Amygdala (tissue), 56 donors: ENCODE measurements around the gene CFAP74.
A peak's percentile ranks its signal among the peaks of the same experiment; 100 is the strongest.

ENCODE experiments used
- DNase-seq, 56 donors: peaks; one replicate each; lab custom pipeline; 2025; lab: John Stamatoyannopoulos, UW

CFAP74 gene

DNA sequence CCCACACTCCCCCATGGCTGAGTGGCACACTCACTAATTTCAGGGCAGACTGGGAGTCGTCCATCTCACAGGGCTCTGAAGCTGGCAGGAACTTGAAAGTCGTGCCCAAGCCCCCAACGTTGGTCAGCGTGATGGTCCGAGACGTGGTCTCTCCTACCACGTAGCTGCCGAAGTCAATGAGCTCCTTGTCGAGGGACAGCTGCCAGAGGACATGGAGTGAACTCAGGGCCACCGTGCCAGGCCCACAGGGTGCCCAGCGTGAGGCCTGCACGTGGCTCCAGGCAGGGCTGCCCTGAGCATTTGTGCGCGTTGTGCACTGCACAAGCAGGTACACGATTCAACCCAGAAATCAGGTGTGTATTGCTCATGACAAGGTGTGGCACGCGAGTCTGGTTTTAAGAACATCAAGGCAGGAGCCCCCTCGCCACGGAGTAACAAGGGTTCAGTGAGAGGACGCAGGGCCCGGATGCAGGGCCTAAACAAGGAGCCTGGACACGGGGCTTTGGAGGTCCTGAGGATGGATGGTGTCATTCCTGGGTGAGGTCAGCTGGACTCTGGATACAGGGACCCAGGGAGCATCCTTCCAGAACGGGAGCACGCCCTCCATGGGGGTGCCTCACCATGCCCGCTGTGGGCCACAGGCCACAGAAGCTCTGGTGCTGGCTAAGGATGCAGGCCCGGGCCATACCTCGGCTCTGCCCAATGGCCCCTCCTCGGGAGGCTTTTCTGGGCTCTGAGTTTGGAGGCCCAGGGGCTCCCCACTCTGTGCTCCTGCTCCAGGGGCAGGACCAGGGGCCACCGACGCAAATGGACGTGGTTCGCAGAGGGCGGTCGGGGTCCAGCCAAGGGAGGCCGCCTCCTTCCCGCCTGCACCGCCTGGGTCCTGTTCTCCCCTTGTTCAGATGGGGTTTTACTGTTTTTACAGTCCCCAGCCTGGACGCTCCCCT is 46.7 kb downstream of the CFAP74 start:
- no peak for DNase-seq

DNA sequence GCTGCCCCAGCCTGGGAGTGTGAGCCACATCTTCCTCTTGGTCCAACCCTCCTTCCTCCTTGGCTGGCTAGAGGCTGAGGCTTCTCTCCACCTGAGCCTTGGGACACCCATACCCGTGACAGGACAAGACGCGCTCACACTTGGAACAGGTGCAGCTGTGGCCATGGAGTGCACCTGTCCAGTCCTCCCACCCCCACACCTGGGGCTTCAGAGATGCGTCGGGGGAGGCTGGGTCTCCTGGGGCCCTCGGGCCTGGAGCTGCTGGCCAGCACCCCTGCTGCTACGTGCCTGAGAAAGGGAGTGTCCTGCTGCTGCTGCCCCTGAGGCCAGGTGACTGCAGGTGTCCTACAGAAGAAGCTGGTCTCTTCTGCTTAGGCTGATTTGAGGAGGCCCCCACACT is 47.5 kb downstream of the CFAP74 start:
- no peak for DNase-seq

DNA sequence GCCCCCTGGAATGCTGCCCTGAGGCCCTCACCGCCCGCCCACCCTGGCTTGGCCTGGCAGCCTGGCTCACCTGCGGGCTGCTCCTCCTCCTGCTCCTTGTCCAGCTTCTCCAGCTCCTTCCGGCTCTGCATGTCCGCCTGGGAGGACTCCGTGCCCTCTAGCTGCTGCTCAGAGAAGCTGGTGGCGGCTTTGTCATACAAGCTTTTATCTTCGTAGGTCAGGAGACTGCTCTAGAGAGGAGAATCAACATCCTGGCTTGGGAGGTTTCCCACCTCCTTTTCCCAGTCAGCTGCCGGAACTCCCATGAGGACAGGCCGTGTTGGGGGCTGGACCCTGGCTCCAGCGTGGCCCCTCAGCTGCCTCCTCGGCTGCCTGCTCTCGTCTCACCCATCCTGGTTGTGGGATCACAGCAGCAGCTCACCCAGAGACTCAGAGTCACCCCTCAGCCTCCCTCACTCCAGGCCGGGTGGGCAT is 47.9 kb downstream of the CFAP74 start:
- DNase-seq = no peak

DNA sequence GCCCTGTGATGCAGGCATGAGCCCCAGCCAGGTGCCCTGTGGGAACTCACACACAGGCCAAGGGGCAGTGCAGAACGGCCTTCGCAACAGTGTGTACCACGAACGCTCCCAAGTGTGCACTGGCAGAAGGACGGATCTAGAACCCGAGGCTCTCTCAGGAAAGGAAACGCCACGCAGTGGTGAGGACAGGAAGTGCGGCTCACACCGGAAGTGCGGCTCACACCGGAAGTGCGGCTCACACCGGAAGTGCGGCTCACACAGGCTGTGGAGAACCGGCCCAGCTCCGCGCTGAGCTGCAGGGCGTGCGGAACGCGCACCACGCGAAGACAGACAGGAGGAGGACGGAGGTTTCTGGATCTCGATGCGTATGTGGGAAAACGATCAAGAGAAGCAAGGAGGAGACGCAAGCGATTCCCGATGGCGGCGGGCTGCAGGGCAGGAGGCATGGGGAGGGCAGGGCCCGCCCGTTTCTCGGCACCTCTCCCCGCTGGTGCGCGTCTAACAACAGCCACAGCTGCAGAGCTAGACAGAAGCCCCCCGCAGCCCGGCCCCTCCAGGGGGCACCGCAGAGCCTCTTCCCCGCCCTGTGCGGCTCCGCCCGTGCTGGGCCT is 48.6 kb downstream of the CFAP74 start:
- no peak for DNase-seq

DNA sequence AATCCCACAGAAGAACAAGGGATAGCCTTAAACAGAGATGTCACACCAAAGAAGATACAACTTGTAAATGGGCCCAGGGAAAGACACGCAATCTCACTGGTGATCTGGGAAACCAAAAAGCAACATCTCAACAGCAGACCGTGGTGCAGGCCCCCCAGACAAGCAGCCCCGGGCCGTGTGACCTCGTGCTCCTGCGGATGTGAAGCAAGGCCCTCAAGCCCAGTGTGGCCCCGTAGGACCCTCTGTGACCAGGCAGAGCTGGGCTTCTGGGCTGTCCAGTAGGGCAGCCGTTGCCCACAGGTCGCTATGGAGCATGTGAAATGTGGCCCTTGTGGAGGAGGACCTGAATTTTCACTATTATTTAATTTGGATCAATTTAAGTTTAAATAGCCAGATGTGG is 49.6 kb downstream of the CFAP74 start:
- no peak for DNase-seq

DNA sequence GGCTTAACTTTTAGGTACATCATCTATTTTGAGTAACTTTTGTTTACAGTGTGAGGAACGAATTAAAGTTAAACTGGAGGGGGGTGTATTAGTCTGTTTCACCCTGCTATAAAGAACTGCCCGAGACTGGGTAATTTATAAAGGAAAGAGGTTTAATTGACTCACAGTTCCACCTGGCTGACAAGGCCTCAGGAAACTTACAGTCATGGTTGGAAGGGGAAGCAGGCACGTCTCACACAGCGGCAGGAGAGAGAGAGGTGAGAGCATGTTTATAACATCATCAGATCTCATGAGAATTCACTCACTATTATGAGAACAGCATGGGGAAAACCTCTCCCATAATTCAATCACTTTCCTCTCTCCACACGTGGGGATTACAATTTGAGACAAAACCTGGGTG is 52.6 kb downstream of the CFAP74 start:
- no peak for DNase-seq

DNA sequence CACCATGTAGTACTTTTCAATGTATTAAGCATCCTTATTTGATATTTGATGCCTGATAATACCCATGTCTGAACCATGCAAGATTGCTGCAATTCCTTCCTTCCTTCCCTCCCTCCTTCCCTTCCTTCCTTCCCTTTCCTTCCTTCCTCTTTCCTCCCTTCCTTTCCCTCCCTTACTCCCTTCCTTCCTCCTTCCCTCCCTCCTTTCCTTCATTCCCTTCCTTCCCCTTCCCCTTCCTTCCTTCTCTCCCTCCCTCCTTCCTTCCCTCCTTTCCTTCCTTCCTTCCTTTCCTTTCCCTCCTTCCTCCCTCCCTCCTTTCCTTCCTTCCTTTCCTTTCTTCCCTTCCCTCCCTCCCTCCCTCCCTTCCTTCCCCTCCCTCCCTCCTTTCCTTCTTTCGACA is 54.8 kb downstream of the CFAP74 start:
- DNase-seq = no peak

DNA sequence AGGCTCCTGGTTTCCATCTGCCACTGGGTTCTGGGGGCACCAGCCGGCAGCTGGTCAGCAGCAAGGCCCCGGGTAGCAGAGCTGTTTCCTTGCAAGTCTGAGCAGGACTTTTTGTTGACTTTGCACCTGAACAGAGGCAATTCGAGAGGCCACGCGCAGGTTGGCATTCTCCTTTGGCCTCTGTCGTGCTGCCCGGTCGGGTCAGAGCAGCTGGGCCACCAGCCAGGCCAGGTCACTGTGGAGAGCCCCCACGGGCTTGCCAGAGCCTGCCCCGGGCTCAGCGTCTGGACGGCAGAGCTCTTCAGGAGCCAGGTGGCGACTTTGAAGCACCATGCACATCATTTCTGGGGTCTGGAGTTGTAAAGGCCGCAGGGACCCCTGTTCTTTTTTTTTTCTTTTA is 56.1 kb downstream of the CFAP74 start:
- no peak for DNase-seq

DNA sequence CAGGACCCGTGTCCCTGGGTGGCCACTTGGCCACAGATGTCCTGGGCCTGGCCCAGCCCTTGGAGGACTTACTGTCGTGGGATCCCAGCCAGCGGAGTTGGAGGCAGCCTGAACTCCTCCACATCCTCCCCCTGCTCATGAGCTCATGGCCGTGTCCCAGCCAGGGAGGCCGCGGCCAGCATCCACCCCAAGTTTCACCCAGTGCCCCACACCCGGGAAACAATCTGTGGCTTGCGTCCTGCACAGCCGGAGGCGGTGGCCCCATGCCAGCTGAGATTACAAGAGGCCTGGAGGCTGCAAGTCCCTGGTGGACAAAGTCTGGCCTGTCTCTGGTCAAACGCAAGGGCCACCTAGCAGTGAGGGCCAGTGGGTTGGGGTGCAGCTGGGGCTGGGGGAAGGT is 57.0 kb downstream of the CFAP74 start:
- DNase-seq = peak in 15 of 56 donors; percentile 3 to 70 (median 33)

DNA sequence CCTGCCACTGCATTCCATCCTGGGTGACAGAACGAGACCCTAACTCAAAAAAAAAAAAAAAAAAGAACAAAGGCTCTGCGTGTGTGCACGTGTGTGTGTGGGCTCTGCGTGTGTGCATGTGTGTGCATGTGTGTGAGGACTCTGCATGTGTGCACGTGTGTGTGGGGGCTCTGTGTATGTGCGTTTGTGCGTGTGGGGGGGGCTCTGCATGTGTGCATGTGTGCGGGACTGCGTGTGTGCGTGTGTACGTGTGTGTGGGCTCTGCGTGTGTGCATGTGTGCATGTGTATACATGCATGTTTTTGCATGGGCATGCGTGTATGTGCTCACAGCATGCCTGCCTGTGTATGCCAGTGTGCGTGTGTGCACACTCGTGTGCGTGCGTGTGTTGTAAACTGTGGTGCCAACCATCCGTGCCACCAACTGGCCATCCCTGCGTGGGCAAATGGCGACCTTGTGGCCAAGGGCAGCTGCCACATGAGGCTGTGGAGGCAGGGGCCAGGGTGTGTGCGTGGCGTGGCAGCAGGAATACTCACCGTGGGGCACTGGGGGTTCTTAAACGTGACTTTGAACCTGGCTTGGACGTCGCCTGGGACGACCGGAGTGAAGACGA is 57.7 kb downstream of the CFAP74 start:
- DNase-seq = no peak

DNA sequence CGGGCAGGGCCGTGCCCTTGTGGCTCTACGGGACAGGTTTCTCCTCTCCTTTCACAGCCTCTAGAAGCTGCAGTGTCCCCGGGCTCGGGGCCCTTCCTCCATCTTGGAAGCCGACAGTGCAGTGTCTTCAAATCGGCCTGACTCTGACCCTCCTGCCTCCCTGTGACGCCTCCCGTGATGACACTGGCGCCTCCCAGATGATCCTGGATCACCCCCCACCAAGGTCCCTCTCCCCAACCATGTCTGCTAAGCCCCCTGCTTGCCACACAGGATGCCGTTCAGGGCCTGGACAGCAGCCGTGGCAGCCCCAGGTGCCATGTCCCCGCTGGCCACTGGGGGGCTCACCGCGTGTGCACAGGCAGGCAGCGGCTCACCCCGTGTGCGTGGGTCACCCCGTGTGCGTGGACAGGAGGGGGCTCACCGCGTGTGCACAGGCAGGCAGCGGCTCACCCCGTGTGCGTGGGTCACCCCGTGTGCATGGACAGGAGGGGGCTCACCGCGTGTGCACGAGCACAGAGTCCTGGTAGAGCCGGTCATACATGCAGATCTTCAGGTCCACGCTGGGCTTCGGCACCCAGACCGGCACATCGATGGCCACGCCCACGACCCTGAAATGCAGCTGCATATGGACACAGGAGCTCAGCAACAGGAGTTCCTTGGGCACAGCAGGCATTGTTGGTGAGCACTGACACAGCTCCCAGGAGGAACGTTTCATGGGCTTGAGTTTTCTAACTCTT is 59.6 kb downstream of the CFAP74 start:
- DNase-seq = peak in 22 of 56 donors; percentile 5 to 55 (median 26)

DNA sequence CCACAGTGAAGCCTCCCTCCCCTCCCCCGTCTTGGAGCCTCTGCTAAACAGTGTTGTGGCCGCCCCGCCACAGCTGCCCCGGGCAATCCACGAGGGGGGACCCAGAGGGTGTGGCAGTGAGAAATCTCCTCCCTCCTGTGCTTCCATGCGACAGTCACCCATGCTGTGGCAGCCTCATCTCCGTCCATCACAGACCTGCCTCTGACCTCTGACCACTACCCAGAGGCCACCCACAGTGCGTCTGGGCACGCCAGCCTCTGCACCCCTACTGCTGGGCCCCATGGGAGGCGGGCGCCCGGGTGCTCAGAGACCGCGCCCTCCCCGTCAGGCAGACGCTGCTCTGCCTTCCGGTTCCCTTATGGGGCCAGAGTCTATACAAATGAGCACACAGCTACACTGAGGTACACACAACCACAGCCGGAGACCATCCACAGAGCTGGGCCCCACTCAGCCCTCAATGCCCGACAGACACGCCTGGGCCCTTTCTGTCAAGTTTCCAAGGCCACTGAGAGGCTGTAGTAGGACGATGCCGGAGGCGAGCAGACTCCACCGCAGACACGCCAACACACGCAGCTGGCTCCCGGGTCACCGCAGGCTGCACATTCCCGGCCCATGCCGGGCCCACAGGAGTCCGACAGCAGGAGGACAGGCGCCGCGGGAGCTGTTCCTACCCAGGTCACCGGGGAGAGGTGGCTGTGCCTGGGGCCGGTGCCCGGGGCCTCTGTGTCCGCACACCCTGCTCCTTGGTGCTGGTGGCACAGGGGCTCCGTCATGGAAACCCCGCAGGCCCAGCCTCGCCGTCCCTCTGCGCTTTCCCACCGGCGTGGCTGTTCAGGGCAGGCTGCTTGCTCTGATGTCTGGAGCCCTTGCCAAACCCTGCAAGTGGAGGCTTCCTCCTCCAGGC is 60.6 kb downstream of the CFAP74 start:
- no peak for DNase-seq

DNA sequence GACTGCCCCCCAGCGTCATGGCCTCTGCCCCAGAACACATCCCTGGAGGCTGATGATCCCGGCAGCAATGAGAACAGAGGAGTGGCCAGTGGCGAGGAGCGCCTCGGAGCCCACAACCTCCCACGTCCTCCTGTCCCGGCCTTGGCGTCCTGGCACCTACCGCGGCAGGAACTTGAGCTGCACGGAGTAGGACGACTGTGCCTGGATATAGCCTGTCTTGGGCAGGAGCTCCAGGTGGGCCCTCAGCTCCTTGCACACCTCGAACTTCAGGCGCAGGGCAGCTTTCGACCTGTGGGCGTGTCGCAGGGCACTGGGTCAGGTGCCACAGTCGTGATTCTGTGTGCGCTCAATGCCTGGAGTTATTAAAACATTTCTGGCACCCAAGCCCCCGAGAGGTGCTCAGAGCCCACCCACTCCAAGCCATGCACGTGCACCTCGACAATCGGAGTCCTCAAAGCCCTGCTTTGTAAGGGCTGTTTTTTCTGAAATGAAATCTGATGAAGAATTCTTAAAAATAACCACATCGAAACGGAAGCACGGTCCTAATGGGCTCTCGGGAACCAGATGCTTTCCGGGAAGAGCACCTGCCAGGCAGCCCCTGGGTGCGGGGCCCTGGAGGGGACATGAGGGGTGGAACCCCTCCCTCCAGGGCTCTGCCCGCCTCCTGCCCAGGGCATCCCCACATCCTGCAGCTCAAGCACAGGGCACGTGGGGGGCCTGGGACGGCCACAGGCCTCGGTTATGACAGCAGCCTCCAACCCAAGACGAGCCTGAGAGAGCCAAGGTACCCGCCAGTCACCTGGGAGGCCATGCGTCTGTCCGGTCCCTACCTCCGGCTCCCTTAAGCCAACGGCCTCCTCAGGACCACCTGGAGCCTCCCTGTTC is 61.5 kb downstream of the CFAP74 start:
- no peak for DNase-seq

DNA sequence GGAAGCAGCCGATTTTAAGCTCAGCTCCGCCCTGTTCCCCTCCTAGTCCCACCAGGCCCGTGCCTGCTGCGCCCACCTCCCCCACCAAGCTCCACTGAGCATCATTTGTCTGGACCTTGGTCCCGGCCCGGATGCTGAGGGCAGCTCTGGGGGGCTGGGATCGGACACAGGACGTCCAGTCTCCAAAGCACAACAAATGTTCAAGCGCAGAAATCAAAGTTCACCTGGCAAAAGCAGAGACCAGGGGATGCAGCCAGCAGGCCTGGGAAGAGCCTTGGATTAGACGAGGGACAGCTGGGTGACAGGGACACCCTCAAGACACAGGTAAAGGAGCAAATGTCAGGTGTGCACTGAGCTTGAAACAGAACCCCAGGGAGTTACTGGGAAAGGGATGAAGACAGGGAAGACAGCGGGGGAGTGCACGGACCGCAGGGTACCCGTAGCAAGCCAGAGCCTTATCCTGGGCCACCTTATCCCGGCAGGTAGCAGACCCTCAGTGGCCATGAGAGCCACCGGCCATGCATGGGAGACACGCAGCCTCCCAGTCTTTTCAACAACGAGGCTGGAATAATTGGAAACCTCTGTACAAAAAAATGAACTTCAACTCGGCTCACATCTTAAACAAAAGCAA is 62.3 kb downstream of the CFAP74 start:
- DNase-seq = no peak

DNA sequence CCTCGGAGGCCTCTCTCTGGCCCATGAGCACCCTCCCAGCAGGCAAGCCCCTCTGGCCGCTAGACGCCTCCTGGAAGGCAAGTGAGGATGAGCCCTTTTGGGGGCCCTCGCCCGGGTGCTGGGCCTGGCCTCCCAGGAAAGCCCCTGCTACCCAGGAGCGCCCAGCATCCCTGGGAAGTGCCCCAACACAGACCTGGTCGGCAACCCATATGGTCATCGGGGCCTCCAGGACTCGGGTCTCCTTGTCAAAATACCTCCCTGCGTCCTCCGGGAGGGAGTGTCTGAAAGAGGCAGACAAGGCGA is 63.5 kb downstream of the CFAP74 start:
- DNase-seq = no peak

DNA sequence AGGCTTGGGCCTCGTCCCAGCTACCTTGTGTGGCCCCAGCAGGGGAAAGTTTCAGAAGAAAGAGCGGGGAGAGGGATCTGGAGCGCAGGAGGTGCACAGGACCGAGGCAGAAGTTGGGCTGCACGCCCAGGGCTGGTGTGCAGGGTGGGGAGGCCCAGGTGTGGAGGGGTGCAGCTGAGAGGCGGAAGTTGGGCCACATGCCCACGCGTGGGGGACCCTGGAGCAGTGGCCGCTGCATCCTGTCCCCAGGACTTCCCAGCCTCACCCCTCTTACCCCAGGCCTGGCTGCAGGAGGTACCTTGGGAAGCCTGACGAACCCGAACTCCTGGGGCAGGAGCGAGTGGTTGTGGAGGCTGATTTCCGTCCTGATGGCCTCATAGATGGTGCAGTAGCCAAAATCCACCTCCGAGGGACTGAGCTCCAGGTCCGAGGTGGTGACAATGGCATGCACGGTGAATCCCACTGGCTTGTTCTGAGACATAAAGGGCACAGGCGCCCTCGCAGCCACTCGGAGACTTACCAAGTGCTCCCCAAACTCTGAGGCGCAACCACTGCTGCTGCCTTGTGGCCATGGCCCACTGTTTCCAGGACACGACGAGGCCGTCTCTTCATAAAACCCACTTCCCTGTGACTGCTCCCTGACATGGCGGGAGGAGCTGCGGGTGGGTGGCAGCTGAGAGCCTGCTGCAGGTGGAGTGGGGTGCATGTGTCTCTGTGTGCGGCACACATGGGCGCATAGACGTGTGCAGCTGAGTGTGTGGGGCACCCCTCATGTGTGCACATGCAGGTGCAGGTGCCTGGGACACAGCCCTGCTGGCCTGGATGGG is 64.1 kb downstream of the CFAP74 start:
- DNase-seq = no peak

DNA sequence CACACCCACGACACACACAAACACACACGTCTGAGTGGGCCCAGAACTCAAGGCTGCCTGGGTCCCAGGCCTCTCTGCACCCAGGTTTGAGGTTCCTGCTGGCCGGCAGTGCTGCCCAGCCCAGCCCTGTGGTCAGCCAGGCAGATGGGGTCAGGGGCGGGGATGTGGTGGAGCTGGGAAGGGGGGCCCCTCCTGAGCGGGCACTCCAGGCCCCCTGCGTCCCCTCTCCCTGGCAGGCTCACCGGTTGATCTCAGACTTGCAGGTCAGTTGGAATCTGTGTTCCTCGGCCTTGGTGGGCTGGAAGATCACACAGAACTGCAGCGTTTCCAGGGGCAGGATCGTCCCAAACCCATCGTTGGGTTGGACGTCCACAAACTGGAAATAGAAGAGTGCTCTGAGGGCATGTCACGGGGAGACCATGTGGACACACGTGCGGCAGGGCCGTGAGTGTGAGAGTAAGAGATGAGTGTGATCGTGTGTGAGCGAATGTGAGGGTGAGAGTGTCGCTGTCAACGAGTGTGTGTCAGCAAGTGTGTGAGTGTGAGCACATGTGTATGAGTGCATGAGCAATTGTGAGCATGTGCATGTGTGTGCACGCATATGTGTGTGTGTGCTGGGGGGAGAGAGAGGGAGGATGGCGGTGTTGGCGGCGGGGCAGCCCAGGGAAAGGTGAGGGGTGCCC is 64.8 kb downstream of the CFAP74 start:
- DNase-seq = no peak
